Endothelial cell of coronary artery (primary cell): ENCODE results near the gene DUSP28. TPM values are rescaled to one million over a fixed set of nuclear protein-coding genes. Genes with fewer than 3 reads are reported as not detected.

Experiments used
- total RNA-seq: library from RNA; depleted of rRNA; stranded (reverse); fragments of >200 nt; gene quantifications from 2 replicates; pipeline ENCODE4 v1.2.3, GENCODE V29; 2014

DUSP28 gene, protein sequence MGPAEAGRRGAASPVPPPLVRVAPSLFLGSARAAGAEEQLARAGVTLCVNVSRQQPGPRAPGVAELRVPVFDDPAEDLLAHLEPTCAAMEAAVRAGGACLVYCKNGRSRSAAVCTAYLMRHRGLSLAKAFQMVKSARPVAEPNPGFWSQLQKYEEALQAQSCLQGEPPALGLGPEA
- 1.4 and 1.8 TPM in 2 replicates for total RNA-seq

DNA sequence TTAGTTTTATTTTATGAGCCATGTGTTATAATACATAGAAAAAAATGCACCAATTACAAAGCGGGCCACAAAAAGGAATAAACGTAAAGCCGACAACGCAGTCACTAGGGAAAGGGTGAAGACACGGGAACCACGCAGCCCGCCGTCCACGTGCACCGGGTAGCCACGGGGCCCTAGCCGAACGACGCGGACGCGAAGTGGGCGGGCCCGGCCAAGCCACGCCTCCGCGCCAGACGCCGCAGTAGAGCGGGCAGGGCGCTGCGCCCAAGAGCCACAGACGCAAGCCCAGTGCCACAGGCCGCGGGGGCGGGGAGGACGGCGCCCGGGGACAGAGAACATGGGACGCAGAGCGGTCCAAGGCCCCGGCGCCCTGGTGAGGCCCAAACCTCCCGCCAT lies at the start of gene DUSP28:
DUSP28 (plus strand) TSS at position 274 of the 396 bp plus-strand sequence. CDS start 328 bp downstream, outside the sequence.

DNA sequence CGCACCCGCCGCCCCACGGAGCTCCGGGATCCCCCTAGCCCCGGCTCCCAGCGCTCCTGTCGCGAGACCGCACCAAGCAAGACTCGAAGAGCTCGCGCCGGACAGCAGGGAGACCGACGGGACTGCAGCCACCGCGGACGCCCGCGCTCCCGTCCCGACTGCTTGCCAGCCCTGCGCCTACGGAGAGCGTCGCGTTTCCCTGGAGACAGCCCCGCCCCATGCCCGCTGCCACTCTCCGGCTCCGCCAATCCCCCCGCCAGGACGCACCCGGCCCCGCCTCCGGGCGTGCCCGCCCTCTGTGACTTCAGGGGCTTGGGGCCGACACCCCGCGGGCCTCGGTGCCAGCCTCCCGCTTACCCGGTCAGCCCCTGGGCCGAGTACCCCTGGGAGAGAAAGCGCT lies 2.3 kb upstream of the DUSP28 start, which contains the start of gene ANKMY1:
ANKMY1 (minus strand) TSS at position 181 of the 400 bp plus-strand sequence. CDS start 653 bp downstream, outside the sequence.

DNA sequence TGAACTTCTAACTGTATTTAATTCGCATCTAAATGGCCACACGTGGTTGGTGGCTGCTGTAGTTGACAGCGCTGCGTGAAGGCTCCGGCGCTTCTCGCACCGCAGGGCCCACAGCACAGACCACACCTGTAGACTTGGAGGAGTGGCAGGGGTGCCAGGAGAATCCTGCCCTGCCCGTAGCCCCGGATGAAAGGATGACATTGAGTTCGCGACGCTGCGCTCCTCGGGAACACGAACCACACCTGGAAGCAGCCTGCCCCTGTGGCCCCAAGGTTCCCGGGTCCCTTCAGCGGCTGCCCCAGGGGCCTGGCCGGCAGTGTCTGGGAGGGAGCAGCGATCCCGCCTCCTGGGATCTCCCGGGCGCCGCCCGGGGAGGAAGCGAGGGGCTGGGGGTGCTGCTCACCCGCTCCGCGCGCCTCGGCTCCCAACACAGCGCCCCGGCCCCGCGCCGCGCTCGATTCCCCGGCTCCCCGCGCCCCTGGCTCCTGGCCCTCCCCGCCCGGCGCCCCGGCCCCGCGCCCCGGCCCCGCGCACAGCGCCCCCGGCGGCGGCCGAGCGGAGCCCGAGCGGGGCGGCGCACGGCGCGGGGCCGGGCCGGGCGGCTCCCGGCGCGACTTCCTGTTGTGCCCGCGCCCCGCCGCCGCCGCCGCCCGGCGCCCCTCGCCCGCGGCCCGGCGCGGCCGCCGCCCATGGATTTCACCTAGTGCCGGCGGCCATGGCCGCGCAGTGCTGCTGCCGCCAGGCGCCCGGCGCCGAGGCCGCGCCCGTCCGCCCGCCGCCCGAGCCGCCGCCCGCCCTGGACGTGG lies 7.9 kb downstream of the DUSP28 start, which contains the start of gene RNPEPL1:
RNPEPL1 (plus strand) TSS at position 613 of the 806 bp plus-strand sequence; CDS start at position 716, 103 bp downstream.

DNA sequence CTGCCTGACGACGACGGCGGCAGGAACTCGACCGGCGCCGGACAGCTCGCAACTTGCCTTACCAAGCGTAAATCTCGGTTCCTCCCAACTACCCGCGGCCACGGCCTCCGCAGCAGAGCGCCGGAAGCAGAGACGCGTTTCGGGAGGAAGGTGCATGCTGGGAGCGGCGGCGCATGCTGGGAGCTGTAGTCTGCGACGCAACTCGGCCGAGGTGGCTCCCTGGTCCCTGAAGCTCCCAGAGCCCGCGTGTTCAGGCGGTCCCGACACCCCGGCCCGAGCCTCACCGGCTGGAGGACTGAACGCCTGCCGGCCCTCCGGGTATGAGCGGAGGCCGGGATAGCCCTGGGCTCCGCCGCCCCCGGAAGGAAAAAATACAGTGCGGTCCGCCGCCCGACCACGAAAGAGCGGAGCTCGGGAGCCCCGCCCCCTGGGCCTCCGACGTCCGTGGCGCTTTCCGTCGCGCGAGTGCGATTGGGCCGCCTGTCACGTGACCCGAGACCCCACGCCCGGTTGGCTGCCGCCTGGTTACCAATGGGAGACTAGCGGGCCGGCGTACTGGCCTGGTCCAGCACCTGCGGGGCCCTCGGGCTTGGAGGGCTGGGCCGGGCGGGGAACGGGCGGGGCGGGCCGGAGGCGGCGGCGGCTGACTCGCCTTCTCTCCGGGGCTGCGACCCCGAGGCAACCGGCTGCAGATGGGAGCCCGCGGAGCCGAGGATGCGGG lies 26.2 kb downstream of the DUSP28 start, which contains the start of gene CAPN10:
CAPN10 (plus strand) TSS at position 537 of the 721 bp plus-strand sequence; CDS start at position 715, 178 bp downstream.

Other genes starting within 250 kb of the DUSP28 start
- 18.8 and 66.5 TPM in 2 replicates for gene GPC1, start 124.7 kb upstream of the DUSP28 start, total RNA-seq
- gene ANKMY1, start 2.4 kb upstream of the DUSP28 start, total RNA-seq: 4.8 and 7.1 TPM in 2 replicates
- 12.1 and 25.3 TPM in 2 replicates for gene RNPEPL1, start 8.1 kb downstream of the DUSP28 start, total RNA-seq
- gene CAPN10, start 26.4 kb downstream of the DUSP28 start, total RNA-seq: 29.1 and 31.5 TPM in 2 replicates
- gene GPR35, start 65.1 kb downstream of the DUSP28 start, total RNA-seq: under 0.01 and 0.47 TPM in 2 replicates
- not detected in 2 replicates for gene AQP12B, start 122.5 kb downstream of the DUSP28 start, total RNA-seq
- not detected in 2 replicates for gene AQP12A, start 131.5 kb downstream of the DUSP28 start, total RNA-seq